ENCODE measurements around the gene TMEM218. TPM values are rescaled to one million over a fixed set of nuclear protein-coding genes. Genes with fewer than 3 reads are reported as not detected.

The TMEM218 gene
- total RNA-seq, 1 experiment from 2014 or later, result 14.3 TPM

DNA sequence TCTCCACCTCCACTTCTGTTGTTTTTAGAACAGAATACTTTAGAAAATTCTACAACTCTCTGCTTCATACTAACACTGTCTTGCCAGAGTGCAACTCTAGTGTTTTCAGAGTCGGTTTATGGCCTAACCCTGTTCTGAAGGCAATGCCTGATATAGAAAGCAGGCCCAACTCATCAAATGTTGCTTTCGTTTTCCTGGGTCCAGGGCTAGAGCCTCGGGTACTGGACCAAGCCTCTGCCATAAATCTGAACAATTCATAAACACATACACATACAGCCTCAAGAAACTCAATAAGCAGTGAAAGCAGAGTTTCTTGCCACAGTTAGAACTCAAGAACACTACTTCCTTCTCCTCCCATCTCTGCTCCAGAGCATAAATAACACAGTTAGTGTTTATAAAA lies 9.8 kb downstream of the TMEM218 start:
- no peak overlapping the region for H3K27ac Mint-ChIP-seq
- Histone ChIP-seq H3K23ac (ENCODE audit: insufficient read length, low read depth, low read length) (no peak overlapping the region), H3K27me3 (ENCODE audit: insufficient read depth, low read length) (no peaks in the 10 kb centered on the region), H3K4ac (ENCODE audit: low read depth, low read length) (no peak overlapping the region), H3K79me1 (ENCODE audit: insufficient read depth, low read depth, low read length, poor library complexity, severe bottlenecking) (no peaks in the 10 kb centered on the region), H3K27ac (ENCODE audit: insufficient read length, low read depth, low read length) (no peak overlapping the region), H3K18ac (ENCODE audit: insufficient read length, low read depth, low read length) (no peak overlapping the region), H3K14ac (ENCODE audit: insufficient read depth, low read length) (no peak overlapping the region), H3K4me1 (ENCODE audit: insufficient read depth, low read length) (no peaks in the 10 kb centered on the region; the same call in 1 of the 2 replicates), H2AFZ (ENCODE audit: low read length) (no peak overlapping the region), H2BK20ac (ENCODE audit: low read depth, low read length, poor library complexity, severe bottlenecking) (no peak overlapping the region), H3K9ac (ENCODE audit: extremely low read depth, insufficient read length, low read length) (no peak overlapping the region), H2BK15ac (ENCODE audit: low read depth, low read length) (no peak overlapping the region), H4K5ac (ENCODE audit: insufficient read length, low read depth, low read length) (no peak overlapping the region), H2BK5ac (ENCODE audit: insufficient read length, low read length) (no peak overlapping the region), H2BK120ac (ENCODE audit: low read depth, low read length, poor library complexity, severe bottlenecking) (no peak overlapping the region), H3K56ac (ENCODE audit: insufficient read length, low read depth, low read length) (no peak overlapping the region), H3K9me3 (ENCODE audit: control insufficient read depth, low read depth, low read length) (no peaks in the 10 kb centered on the region), H2AK5ac (ENCODE audit: insufficient read length, low read length) (no peak overlapping the region), H4K8ac (replicated peaks; ENCODE audit: insufficient read length, low read depth, low read length) (no peak overlapping the region), H4K20me1 (ENCODE audit: control insufficient read depth, insufficient read depth, insufficient read length) (no peaks in the 10 kb centered on the region), H4K91ac (ENCODE audit: insufficient read length, low read depth, low read length) (no peak overlapping the region), H2BK12ac (ENCODE audit: insufficient read length, low read depth, low read length) (no peak overlapping the region), H3K4me2 (ENCODE audit: insufficient read depth, insufficient read length, low read length) (no peak overlapping the region), H3K23me2 (ENCODE audit: insufficient read length, low read depth, low read length, poor library complexity, severe bottlenecking) (no peaks in the 10 kb centered on the region), H3K79me2 (ENCODE audit: insufficient read depth, low read length) (no peaks in the 10 kb centered on the region), H3T11ph (ENCODE audit: low read length) (no peak overlapping the region)
- TF ChIP-seq, protein P1, sequence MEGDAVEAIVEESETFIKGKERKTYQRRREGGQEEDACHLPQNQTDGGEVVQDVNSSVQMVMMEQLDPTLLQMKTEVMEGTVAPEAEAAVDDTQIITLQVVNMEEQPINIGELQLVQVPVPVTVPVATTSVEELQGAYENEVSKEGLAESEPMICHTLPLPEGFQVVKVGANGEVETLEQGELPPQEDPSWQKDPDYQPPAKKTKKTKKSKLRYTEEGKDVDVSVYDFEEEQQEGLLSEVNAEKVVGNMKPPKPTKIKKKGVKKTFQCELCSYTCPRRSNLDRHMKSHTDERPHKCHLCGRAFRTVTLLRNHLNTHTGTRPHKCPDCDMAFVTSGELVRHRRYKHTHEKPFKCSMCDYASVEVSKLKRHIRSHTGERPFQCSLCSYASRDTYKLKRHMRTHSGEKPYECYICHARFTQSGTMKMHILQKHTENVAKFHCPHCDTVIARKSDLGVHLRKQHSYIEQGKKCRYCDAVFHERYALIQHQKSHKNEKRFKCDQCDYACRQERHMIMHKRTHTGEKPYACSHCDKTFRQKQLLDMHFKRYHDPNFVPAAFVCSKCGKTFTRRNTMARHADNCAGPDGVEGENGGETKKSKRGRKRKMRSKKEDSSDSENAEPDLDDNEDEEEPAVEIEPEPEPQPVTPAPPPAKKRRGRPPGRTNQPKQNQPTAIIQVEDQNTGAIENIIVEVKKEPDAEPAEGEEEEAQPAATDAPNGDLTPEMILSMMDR (conservative IDR thresholded peaks at IDR 0.05), result no peak
- peaks cover 14 to 16% of the 10 kb centered on the region in 2 experiments; a peak in 3 of 4 replicates for H3K4me1 Mint-ChIP-seq
- no peak overlapping the region for H3K4me3 Mint-ChIP-seq
- WGBS (ENCODE audit: extremely low coverage, insufficient read length, low lambda C conversion rate), result no CpG with 5 or more reads among the region's 3 CpGs
- H3K36me3 Mint-ChIP-seq (ENCODE audit: insufficient read depth in 1 of 3, low read depth in 3 of 3), result peaks cover 18 to 72% (median 29%) of the 10 kb centered on the region in 3 experiments
- no peaks in the 10 kb centered on the region for H3K27me3 Mint-ChIP-seq (ENCODE audit: low read depth)
- no peak for DNase-seq
- H3K9me3 Mint-ChIP-seq, result peaks cover 13 to 14% of the 10 kb centered on the region in 2 experiments

Data from H9 (cell line).